ENCODE data around the gene BLNK. TPM values are rescaled to one million over a fixed set of nuclear protein-coding genes. Genes with fewer than 3 reads are reported as not detected.

Gene BLNK
- total RNA-seq, 1 experiment from 2014 or later = not detected

DNA sequence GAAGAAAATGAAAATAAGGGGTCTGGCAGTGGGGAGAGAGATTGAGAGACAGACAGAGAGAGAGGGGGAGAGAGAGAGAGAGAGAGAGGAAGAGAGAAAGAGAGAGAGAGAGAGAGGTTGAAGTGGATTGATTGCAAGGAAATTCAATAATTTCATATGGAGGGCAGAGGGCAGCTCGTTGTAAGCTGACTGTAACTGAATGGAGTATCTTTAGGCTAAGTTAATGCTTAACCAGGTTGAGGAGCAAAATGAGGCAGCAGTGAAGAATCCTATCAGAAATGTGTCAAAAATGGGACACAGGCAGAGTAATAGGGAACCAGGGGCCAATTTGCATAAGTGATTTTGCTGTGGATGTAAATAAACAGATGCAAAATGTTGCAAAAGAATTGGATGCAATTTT lies 21.0 kb downstream of the BLNK start:
- H3K27ac ChIP-seq (ENCODE audit: low read depth, low read length, poor library complexity, severe bottlenecking) = no peak overlapping the region
- H3K4me1 ChIP-seq (ENCODE audit: insufficient read depth, low read length, poor library complexity, severe bottlenecking) = no peaks in the 10 kb centered on the region
- no peaks in the 10 kb centered on the region for H3K27me3 ChIP-seq (replicated peaks; ENCODE audit: insufficient read depth, low read depth, low read length, poor library complexity)
- DNase-seq (ENCODE audit: low spot score) = no peak
- intact Hi-C loops (cut with micrococcal nuclease; ENCODE audit: unreplicated experiment) = no loop called here
- POLR2A ChIA-PET (ENCODE audit: low non-redundant PET) = no interaction called here
- CTCF ChIA-PET = no interaction called here
- H3K36me3 ChIP-seq (ENCODE audit: insufficient read depth, low read length, poor library complexity, severe bottlenecking) = no peaks in the 10 kb centered on the region
- TF ChIP-seq, protein P1, sequence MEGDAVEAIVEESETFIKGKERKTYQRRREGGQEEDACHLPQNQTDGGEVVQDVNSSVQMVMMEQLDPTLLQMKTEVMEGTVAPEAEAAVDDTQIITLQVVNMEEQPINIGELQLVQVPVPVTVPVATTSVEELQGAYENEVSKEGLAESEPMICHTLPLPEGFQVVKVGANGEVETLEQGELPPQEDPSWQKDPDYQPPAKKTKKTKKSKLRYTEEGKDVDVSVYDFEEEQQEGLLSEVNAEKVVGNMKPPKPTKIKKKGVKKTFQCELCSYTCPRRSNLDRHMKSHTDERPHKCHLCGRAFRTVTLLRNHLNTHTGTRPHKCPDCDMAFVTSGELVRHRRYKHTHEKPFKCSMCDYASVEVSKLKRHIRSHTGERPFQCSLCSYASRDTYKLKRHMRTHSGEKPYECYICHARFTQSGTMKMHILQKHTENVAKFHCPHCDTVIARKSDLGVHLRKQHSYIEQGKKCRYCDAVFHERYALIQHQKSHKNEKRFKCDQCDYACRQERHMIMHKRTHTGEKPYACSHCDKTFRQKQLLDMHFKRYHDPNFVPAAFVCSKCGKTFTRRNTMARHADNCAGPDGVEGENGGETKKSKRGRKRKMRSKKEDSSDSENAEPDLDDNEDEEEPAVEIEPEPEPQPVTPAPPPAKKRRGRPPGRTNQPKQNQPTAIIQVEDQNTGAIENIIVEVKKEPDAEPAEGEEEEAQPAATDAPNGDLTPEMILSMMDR (conservative IDR thresholded peaks at IDR 0.05; ENCODE audit: low read depth, low read length) = no peak
- no peak for TF ChIP-seq EZH2 (IDR thresholded peaks at IDR 0.05; ENCODE audit: borderline replicate concordance, low read depth, low read length, poor library complexity, severe bottlenecking)
- no peaks in the 10 kb centered on the region for H3K9me3 ChIP-seq (ENCODE audit: low read depth, low read length, poor library complexity, severe bottlenecking)
- no peak overlapping the region for H3K4me3 ChIP-seq (ENCODE audit: low read depth, low read length, poor library complexity, severe bottlenecking)
- no TSS peak for BruUV-seq (replicated peaks)

DNA sequence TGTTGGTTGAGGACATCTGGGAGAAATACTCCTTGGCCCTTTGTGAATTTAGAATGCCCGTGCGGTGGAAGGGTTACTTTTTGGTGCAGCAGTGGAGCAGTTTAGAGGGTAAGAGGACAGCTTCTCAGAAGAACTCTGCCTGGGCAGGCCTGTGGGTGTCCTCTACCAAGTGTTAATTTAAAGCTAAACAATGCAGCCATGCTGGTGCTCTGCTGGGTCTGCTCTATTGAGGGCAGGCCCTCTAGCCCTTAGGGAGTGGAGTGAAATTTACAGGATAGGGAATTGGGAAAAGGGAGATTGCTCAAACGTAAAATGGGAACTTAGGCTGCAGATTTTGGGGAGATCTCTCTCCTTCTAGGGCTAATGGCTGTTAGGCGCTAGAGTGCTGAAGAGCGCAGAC lies 22.1 kb downstream of the BLNK start:
- Histone ChIP-seq H3K9me3 (ENCODE audit: low read depth, low read length, poor library complexity, severe bottlenecking) (no peaks in the 10 kb centered on the region), H3K36me3 (ENCODE audit: insufficient read depth, low read length, poor library complexity, severe bottlenecking) (no peaks in the 10 kb centered on the region), H3K27me3 (replicated peaks; ENCODE audit: insufficient read depth, low read depth, low read length, poor library complexity) (no peaks in the 10 kb centered on the region), H3K27ac (ENCODE audit: low read depth, low read length, poor library complexity, severe bottlenecking) (no peak overlapping the region), H3K4me1 (ENCODE audit: insufficient read depth, low read length, poor library complexity, severe bottlenecking) (no peaks in the 10 kb centered on the region), H3K4me3 (ENCODE audit: low read depth, low read length, poor library complexity, severe bottlenecking) (no peak overlapping the region)
- TF ChIP-seq, protein P1 (conservative IDR thresholded peaks at IDR 0.05; ENCODE audit: low read depth, low read length) = no peak
- no peak for TF ChIP-seq EZH2 (IDR thresholded peaks at IDR 0.05; ENCODE audit: borderline replicate concordance, low read depth, low read length, poor library complexity, severe bottlenecking)
- ChIA-PET CTCF (no interaction called here), POLR2A (ENCODE audit: low non-redundant PET) (no interaction called here)
- DNase-seq (ENCODE audit: low spot score) = no peak
- BruUV-seq (replicated peaks) = no TSS peak
- intact Hi-C loops (cut with micrococcal nuclease; ENCODE audit: unreplicated experiment) = no loop called here

DNA sequence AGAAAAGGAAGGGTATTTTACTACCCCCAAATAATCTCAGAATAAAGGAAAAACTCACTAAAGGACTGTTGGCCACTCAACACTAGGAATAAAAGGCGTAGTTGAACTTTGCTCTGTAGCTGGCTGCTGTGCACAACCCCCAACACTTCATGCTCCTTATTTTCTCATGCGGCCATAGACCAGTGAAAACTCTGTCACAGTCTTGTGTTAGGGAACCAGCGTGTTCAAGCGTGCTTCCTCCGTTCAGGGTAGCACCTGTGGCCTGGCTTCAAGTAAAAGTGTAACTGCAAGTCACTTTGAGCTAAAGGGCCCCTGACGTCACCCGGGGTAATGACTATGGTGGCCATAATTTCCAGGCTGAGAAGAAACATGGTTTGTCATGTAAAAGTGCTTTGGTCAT lies 27.0 kb downstream of the BLNK start:
- Histone ChIP-seq H3K27ac (ENCODE audit: low read depth, low read length, poor library complexity, severe bottlenecking) (no peak overlapping the region), H3K4me1 (ENCODE audit: insufficient read depth, low read length, poor library complexity, severe bottlenecking) (no peaks in the 10 kb centered on the region), H3K27me3 (replicated peaks; ENCODE audit: insufficient read depth, low read depth, low read length, poor library complexity) (no peaks in the 10 kb centered on the region), H3K9me3 (ENCODE audit: low read depth, low read length, poor library complexity, severe bottlenecking) (no peaks in the 10 kb centered on the region), H3K36me3 (ENCODE audit: insufficient read depth, low read length, poor library complexity, severe bottlenecking) (no peaks in the 10 kb centered on the region), H3K4me3 (ENCODE audit: low read depth, low read length, poor library complexity, severe bottlenecking) (no peak overlapping the region)
- CTCF ChIA-PET = no interaction called here
- POLR2A ChIA-PET (ENCODE audit: low non-redundant PET) = no interaction called here
- intact Hi-C loops (cut with micrococcal nuclease; ENCODE audit: unreplicated experiment) = no loop called here
- no peak for DNase-seq (ENCODE audit: low spot score)
- TF ChIP-seq EZH2 (IDR thresholded peaks at IDR 0.05; ENCODE audit: borderline replicate concordance, low read depth, low read length, poor library complexity, severe bottlenecking) = no peak
- TF ChIP-seq, protein P1 (conservative IDR thresholded peaks at IDR 0.05; ENCODE audit: low read depth, low read length) = no peak
- no TSS peak for BruUV-seq (replicated peaks)

All from A673 (cell line).